ENCODE measurements around the gene CRNN.

DNA sequence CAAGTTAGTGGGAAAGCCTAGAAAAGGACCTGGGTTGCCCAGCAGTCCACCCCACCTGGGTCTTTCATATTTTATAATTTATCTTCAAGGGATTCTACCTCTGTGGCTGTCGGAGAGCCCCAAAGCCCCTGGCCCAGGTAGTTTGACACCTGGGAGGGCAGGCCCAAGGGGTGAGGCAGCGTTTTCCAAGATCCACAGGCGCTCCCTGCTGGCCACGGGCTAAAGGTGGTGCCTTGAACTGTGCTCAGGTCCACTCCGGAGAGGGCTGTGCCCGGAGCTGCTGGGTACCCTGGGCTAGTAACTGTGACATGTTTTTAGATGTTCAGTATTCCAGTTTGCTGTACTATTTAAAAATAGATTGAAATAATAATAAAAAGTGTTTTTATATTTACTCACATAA lies 37.2 kb upstream of the CRNN start:
- TF ChIP-seq, protein P1, sequence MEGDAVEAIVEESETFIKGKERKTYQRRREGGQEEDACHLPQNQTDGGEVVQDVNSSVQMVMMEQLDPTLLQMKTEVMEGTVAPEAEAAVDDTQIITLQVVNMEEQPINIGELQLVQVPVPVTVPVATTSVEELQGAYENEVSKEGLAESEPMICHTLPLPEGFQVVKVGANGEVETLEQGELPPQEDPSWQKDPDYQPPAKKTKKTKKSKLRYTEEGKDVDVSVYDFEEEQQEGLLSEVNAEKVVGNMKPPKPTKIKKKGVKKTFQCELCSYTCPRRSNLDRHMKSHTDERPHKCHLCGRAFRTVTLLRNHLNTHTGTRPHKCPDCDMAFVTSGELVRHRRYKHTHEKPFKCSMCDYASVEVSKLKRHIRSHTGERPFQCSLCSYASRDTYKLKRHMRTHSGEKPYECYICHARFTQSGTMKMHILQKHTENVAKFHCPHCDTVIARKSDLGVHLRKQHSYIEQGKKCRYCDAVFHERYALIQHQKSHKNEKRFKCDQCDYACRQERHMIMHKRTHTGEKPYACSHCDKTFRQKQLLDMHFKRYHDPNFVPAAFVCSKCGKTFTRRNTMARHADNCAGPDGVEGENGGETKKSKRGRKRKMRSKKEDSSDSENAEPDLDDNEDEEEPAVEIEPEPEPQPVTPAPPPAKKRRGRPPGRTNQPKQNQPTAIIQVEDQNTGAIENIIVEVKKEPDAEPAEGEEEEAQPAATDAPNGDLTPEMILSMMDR (IDR thresholded peaks at IDR 0.05) = peak in 1 of 3 experiments; percentile 8
- no peak for TF ChIP-seq POLR2A (IDR thresholded peaks at IDR 0.05)
